GM18507 (cell line): ENCODE results near the gene C10orf67.
A peak's percentile ranks its signal among the peaks of the same experiment; 100 is the strongest.
"Not testable (repeated sequence)": the region's sequence is repeated elsewhere in the genome, so short reads cannot be mapped to it uniquely, and the experiment has no call there.

Source experiments
- DNase-seq: peaks from one replicate; pipeline ENCODE4 v3.0.0; 2011; ENCODE audit warnings: low read depth; ENCODE audit not compliant: insufficient read length; ENCODE audit errors: extremely low spot score
- FAIRE-seq: peaks from 2 replicates; lab custom pipeline; 2011; peaks lifted over from hg19 to GRCh38; lab: Jason Lieb, UNC

Gene C10orf67

GRCh38 chr10:23331567-23332301 is 12.9 kb downstream of the C10orf67 start:
- no peak for FAIRE-seq
- no peak for DNase-seq

- DNase-seq (no peak), FAIRE-seq (no peak)
Observed at GRCh38 chr10:23330948-23331347, 13.6 kb downstream of the C10orf67 start.

DNA sequence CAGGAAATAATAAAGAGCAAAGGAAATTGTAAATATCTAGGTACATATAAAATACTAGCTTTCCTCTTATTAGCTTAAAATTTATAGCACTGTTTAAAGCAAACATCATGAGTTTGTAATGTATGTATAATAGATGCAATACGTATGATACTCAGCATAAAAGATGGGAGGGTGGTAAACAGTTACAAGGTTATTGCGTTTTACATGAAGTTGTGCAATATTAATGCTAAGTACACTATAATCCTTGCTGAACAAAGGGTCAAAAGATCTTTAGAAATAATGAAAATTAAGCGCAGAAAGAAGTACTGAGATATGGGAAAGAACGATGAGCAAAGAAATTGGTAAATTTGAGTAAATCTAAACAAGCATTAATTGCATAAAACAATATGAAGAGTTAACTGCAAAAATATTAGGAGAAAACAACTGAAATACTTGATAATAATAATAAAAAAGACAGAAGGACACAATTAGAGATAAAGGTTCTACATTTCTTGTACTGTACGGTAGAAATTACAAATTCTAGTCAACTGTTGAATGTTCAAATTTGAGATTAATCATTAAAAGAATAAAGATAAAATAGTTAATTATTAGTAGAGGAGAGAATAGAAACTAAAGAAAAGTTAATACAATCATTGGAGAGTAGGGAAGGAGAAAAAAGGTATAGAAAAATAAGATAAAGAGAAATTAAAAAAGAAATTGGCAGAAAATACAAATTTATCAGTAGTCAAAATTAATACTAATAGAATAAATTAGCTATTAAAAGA is 17.9 kb downstream of the C10orf67 start:
- DNase-seq (no peak), FAIRE-seq (no peak)

- FAIRE-seq = peak; percentile 48
- no peak for DNase-seq
Observed at GRCh38 chr10:23325132-23325531, 19.5 kb downstream of the C10orf67 start.

DNA sequence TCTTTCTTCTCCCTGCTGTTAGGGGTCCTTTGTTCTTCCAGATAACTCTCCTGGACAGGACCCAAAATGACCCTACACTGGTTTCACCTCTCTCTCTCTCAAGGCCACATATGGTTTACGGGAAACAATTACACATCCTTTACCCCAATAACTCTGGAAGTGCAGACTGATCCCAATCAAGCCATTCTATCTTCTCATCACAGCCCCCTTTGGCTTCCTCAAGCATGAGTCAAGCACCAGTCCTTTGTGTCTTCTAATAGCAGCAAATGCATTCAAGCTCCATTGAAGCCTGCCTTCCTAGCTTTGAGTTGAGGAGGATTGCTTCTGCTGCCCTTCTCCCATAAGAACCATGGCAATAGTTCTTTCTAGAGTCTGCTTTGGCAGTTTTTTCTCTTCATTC is 20.2 kb downstream of the C10orf67 start:
- no peak for FAIRE-seq
- DNase-seq = no peak

DNA sequence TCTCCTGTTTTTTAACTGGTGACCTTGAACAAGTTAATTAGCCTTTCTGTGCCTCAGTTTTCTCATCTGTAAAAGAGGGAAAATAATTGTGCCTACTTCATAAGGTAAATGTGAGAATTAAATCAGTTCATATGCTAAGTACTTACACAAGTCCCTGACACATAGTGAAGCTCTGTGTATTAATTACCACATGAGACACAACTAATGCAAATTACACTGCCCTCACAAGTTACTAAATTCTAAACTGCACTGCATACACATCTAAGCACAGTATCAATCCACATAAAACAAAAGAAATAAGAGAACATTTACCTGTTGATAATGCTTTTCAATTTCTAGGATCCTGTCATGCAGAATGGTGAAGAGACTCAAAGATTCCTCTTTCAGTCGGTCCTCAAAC is 22.5 kb downstream of the C10orf67 start:
- FAIRE-seq (no peak), DNase-seq (no peak)

GRCh38 chr10:23319835-23320234 is 24.8 kb downstream of the C10orf67 start:
- DNase-seq = no peak
- FAIRE-seq = no peak

DNA sequence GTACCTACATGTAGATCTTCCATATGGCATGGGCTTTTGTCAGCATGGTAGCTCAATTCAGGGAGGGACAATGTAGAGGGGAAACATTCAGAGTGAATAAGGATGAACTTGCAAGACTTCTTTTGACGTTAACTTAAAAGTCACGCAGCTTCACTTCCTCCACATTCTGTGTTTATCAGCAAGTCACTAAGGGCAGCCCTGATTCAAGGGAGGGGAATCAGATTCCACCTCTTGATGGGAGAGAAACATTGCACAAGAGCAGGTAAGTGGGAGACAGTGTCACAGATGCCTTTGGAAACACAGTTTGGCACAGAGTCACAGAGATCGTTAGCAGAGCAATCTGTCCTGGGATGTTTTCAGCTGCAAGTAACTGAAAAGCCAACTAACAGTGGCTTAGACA is 26.2 kb downstream of the C10orf67 start:
- FAIRE-seq = no peak

DNA sequence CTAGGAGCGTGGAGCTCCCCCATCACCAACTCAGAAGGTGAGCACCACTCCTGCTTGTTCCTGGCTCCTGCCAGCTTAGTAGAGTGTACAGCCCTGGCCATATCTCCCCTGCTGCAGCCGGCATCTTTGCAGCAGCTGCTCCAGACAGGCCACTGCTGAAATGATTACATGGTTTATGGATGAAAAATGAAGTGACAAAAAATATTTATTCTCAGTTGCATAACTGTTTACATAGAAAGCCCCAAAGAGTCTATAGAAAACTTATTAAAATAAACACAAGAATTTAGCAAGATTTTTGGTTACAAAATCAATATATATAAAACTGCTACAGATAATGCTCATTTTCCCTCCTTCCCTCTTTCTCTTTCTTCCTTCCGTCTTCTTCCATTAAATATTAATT is 27.2 kb downstream of the C10orf67 start:
- FAIRE-seq = no peak
- no peak for DNase-seq

More for the DNA sequence above, 26.2 kb downstream of the C10orf67 start:
- no peak for DNase-seq

GRCh38 chr10:23316406-23316805 is 28.2 kb downstream of the C10orf67 start:
- FAIRE-seq (no peak), DNase-seq (no peak)

DNA sequence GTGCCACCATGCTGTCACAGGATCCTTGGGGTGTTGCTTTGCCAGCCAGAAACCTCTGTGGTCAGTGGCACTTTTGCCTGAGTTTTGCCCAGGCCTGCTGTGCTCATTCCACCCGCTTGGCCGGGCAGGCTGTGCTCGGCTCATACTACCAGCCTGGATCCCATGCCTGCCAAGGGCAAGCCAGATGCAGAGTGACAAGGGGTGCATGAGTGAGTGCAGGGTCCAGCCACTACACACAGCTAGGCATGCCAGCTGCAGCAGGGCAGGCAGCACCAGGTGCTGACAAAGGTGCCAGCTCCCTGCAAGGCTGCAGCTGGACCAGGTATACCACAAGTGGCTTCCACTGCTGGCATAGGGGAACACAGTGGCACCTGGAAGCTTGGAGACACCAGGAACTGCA is 28.6 kb downstream of the C10orf67 start:
- FAIRE-seq (no peak), DNase-seq (no peak)

- DNase-seq (no peak), FAIRE-seq (peak; percentile 88)
Observed at GRCh38 chr10:23314835-23315239, 29.8 kb downstream of the C10orf67 start.

DNA sequence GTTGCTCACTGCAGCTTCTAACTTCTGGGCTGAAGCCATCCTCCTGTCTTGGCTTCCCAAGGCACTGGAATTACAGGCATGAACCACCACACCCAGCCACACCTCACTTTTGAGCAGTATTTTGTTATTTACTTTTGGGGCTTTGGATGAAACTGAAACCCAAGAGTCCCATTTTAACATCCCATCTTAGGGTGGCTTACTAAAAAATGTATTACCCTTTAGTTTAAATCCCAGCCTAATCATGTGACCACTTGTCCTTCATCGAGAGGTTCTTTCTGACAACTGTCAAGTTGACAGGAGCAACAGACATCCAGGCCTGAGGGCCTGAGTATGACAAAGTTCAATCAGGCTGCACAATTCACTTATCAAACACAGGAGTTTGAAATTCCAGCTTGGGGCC is 33.6 kb downstream of the C10orf67 start:
- no peak for DNase-seq
- FAIRE-seq = no peak

GRCh38 chr10:23310404-23310803 is 34.2 kb downstream of the C10orf67 start:
- DNase-seq (no peak), FAIRE-seq (no peak)

GRCh38 chr10:23299961-23300360 is 44.6 kb downstream of the C10orf67 start:
- FAIRE-seq, DNase-seq: not testable (repeated sequence)

DNA sequence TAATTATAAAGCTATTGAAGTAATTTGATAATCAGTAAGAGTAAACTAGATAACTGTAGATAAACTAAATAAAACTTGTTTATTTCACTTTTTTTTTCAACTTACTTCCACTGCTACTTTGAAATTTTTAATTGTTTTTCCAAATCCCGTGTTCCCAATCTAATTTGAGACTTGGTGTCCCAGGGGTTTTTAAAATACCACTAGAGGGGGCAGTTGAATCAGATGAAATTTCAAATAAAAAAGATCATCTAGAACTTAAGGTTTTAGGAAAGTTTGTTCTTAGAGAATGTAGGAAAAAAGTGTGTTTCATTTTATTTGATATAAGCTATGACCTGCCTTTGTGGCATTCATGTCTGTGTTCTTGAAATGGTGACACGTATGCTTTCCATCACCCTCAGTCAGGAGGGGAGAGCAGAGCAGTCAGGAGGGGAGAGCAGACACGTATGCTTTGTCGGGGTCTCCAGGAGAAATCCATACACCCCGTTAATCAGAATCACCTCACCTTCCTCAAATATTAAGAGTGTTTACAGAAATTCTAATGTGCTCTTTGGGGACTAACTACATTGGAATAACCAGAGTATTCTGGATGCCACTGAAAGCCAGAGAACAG is 49.9 kb downstream of the C10orf67 start:
- DNase-seq (no peak), FAIRE-seq (no peak)

- no peak for DNase-seq
- FAIRE-seq = no peak
Observed at GRCh38 chr10:23293973-23294590, 50.5 kb downstream of the C10orf67 start.

- FAIRE-seq (peak; percentile 78), DNase-seq (no peak)
Observed at GRCh38 chr10:23293145-23293724, 51.4 kb downstream of the C10orf67 start.

DNA sequence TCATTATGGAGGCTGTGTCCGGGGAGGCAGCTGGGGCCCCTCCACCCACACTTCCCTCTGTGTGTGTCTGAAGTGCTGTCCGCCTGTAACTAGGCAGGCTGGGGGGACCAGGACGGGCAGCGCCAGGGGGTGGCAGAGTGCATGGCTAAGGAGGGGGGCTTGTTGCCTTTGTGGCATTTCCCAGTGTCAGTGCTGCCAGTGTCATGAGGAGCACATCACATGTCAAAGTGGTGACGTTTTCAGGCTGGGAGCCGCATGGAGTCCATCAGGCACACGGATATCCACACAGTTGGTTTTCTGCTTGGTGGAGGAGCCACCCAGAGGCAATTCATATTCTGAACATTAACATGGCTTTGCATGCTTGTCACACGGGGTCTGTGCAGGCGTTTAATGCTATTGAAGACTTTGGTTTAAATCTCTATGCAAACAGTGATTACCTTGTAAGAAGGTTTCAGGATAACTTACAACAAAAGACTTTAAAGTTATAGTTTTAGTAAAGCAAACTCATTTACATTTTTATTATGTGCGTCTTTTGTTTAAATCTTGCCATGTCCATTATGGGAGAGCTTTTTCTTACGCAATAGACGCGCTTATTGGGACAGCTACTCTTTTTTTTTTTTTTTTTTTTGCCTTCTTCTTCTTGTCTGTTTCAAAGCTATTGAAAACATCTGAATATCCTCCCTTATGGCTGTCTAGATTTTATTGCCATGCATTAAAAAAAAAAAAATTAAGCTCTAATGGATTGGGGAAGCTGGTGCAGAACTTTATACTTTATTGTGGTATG is 52.9 kb downstream of the C10orf67 start:
- no peak for FAIRE-seq
- DNase-seq = no peak
